HG03575 (cell line): Measurements from ENCODE around the gene INTS11.
"Not testable (repeated sequence)": the region's sequence is repeated elsewhere in the genome, so short reads cannot be mapped to it uniquely, and the experiment has no call there.

Source experiments
- ATAC-seq: cut with Tn5 transposase; IDR thresholded peaks from one replicate; pipeline ENCODE4 v1.9.1; 2021; ENCODE audit not compliant: unreplicated experiment, insufficient number of reproducible peaks, low FRiP score; ENCODE audit errors: extremely low read depth

Gene INTS11

GRCh38 chr1:1324524-1325287, at the start of gene INTS11, which contains the start of gene CPTP:
TSS of gene INTS11 (minus strand) at chr1:1324660. CDS start at chr1:1324608, 52 bp downstream.
TSS of gene CPTP (plus strand) at chr1:1324802. CDS start at chr1:1326911, 2,109 bp downstream.
- ATAC-seq = no peak

- no peak for ATAC-seq
Measured at GRCh38 chr1:1373815-1374588, 49.5 kb upstream of the INTS11 start.

- no peak for ATAC-seq
Measured at GRCh38 chr1:1373051-1373814, 48.8 kb upstream of the INTS11 start.

GRCh38 chr1:1371746-1372711, 47.6 kb upstream of the INTS11 start:
- ATAC-seq = no peak

- no peak for ATAC-seq
Measured at GRCh38 chr1:1371364-1371745, 46.9 kb upstream of the INTS11 start.

- no peak for ATAC-seq
Measured at GRCh38 chr1:1370771-1371300, 46.4 kb upstream of the INTS11 start.

GRCh38 chr1:1370094-1370493, 45.6 kb upstream of the INTS11 start:
- ATAC-seq = not testable (repeated sequence)

GRCh38 chr1:1367315-1367714, 42.9 kb upstream of the INTS11 start:
- ATAC-seq = no peak

- ATAC-seq = no peak
Measured at GRCh38 chr1:1366699-1367066, 42.2 kb upstream of the INTS11 start.

GRCh38 chr1:1365875-1366698, 41.6 kb upstream of the INTS11 start:
- no peak for ATAC-seq

GRCh38 chr1:1364266-1364665, 39.8 kb upstream of the INTS11 start:
- ATAC-seq = no peak

GRCh38 chr1:1361982-1362423, 37.5 kb upstream of the INTS11 start:
- ATAC-seq = no peak

GRCh38 chr1:1361233-1361981, 36.9 kb upstream of the INTS11 start:
- no peak for ATAC-seq

GRCh38 chr1:1360506-1361169, 36.2 kb upstream of the INTS11 start:
- ATAC-seq = no peak

- no peak for ATAC-seq
Measured at GRCh38 chr1:1359664-1360468, 35.4 kb upstream of the INTS11 start.

- no peak for ATAC-seq
Measured at GRCh38 chr1:1359308-1359663, 34.8 kb upstream of the INTS11 start.
